ENCODE results near the gene MGAT4B.

The MGAT4B gene

DNA sequence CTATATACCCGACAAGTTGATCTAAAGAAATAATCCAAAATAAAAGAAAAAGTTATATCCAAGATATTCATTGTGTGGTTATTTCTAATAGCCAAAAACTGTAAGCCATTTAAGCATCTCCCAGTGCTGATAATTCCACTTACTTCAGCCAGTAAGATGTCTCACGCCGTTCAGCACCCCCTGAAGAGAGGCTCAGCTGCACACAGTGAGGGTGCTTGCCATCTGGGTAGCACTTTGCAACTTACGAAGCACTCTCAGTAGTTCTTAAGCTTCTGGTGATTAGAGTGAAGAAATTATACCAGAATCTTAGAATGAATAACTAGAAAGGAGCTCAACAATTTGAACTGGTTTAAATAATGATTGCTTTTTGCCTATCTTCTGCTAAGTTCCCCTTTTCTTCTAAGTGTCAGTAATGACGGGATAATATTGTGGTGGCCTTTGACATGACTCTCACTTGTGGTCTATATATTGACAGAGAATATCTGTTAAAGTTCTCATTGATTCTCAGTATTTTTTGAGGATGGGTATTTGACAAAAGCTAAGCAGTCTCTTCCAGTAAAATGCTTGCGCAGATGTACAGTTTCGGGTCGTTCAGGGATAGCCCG is 39.1 kb downstream of the MGAT4B start:
- DNase-seq: no peak

DNA sequence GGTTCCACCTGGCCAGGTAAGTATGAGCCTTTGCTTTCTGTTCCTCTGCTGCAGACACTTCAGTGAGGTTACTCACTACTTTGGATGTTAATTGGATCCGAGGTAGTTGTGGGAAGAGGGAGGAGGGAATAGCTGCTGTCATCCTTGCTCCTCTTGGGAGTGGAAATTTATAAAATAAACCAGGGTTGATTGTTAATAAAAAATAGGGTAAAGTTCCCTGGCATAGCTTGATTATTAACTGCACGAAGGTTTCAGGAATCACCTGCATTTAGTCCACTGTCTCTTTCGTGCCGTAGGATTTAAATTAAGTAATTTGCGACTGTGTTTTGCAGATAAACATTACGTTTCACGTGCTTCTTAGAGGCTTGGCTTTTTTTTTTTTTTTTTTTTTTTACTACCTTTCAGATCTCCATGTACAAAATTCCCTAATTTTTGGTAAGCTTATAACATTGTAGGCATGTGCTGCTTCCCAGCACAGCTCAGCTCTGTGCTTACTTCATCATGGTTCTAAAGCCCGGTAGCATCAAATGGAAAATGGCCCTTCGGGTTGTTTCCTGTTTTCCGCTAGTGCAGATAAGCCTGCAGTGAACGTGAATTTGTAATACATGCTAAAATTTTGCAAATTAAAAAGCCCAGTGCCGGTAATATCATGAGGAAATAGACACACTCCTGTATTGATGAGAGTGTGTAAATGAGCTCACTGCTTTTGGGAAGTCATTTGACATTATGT is 39.8 kb downstream of the MGAT4B start:
- DNase-seq: no peak

DNA sequence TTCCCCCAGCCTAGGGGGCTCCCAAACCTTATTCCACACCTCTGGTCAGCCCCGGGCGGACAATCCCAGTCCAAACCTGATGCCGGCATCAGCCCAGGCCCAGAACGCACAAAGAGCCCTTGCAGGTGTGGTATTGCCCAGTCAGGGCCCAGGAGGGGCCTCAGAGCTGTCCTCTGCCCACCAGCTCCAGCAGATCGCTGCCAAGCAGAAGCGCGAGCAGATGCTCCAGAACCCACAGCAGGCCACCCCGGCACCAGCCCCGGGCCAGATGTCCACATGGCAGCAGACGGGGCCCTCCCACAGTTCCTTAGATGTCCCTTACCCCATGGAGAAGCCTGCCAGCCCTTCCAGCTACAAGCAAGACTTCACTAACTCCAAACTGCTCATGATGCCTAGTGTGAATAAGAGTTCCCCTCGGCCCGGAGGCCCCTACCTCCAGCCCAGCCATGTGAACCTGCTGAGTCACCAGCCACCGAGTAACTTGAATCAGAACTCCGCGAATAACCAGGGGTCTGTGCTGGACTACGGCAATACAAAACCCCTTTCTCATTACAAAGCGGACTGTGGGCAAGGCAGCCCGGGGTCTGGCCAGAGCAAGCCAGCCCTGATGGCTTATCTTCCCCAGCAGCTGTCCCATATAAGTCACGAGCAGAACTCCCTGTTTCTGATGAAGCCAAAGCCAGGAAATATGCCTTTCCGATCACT is 40.5 kb downstream of the MGAT4B start:
- DNase-seq: no peak

DNA sequence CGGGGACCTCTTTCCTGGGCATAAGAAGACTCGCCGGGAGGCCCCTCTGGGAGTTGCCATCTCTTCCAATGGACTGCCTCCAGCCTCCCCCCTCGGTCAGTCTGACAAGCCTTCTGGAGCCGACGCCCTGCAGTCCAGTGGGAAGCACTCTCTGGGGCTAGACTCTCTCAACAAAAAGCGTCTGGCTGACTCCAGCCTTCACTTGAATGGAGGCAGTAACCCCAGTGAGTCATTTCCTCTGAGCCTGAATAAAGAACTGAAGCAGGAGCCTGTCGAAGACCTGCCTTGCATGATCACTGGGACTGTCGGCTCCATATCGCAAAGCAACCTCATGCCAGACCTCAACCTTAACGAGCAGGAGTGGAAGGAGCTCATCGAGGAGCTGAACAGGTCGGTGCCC is 41.3 kb downstream of the MGAT4B start:
- no peak for DNase-seq

DNA sequence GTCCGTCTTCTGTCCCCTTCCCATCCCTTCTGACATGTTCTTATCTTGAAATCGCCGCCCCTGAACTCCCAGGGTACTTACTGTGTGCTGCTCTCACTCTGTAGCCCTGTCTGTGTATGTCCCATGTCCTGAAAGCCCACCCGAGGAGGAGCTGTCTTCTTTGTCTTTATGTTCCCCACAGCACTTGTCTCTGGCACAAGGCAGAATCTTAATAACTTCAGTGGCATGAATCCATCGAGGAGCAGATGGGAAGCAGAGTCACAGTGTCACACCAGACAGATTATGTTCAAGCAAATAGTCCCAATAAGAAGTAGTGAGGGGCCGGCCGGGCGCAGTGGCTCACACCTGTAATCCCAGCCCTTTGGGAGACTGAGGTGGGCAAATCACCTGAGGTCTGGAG is 42.6 kb downstream of the MGAT4B start:
- no peak for DNase-seq

DNA sequence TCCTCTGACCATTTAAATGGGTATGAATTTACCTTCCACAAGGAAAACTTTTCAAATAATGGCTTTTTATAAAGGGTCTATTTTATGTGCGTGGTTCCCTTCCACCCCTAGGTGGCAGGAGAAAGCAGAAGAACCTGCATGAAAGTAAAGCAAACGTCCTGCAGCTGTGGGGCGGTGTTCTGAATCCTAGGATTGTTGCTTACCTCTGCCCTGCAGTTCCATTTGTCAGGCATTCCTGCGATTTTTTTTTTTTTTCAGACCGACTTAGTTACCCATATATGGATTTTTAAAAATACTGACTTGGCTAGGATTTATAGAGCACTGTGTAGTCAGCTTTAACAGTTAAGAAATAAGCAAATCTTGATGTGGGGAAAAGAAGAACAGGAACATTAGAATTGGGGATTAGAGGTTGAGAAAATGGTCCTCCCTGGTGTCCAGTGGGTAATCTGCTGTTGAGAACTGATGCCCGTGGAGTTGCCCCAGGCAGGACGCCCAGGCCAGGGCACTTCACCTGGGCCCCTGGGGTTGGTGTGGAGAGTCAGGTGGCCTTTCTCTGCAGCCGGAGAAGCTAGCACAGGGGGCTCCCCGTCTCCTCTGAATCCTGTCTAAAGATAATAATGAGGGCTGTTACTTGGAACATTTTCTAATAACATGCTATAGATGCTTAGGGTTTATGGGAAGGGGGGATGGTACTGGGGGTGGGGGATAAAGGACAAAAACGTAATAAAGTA is 43.3 kb downstream of the MGAT4B start:
- DNase-seq: no peak

DNA sequence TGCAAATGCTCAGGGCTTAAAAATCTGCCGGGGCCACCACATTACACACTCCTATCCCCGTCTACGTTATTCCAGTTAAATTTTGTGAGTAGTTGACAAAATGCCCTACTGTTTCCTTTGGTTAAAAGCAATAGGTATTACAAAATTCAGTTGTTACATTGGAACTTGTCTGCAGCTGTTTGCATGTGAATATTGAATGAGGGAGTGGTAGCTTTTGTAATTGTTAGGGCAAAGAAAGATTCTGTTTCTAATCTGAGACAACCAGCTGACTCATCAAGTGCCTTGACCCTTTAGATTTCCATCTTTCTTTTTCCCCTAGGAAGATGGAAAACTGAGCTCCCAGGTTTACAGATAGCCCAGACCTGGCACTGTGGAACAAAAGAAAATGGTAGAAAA is 43.9 kb downstream of the MGAT4B start:
- no peak for DNase-seq

DNA sequence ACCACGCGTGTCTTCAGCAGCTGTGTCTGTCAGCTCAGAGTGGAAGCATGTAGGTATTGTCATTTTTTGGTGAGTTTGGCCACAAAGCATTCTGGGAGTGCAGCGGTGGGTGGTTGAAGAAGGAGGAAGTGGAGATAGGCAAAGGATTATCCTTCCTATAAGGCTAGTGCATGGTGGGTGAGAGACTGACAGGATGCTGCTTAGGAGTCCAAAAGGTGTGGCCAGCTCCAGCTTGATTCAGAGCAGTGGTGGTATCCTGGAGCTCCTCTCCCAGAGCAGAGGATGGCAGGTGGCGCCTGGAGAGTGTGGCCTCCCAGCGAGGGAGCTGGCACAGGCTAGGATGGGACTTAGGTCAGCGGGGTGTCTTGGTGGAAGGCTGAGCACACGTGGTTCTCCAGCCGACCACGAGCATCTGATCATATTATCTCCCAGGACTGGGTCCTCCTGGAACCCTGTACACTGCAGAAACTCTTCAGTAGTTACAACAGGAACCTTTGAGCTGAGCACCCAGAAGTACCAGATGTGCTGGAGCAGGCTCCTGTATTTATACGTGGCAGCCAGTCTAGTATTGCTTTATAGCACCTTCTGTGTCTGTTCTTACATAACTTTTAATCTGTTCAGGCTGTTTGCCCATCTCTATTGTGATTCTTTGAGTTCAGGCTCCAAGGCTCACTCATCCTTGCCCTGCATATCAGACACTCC is 44.4 kb downstream of the MGAT4B start:
- DNase-seq: no peak

DNA sequence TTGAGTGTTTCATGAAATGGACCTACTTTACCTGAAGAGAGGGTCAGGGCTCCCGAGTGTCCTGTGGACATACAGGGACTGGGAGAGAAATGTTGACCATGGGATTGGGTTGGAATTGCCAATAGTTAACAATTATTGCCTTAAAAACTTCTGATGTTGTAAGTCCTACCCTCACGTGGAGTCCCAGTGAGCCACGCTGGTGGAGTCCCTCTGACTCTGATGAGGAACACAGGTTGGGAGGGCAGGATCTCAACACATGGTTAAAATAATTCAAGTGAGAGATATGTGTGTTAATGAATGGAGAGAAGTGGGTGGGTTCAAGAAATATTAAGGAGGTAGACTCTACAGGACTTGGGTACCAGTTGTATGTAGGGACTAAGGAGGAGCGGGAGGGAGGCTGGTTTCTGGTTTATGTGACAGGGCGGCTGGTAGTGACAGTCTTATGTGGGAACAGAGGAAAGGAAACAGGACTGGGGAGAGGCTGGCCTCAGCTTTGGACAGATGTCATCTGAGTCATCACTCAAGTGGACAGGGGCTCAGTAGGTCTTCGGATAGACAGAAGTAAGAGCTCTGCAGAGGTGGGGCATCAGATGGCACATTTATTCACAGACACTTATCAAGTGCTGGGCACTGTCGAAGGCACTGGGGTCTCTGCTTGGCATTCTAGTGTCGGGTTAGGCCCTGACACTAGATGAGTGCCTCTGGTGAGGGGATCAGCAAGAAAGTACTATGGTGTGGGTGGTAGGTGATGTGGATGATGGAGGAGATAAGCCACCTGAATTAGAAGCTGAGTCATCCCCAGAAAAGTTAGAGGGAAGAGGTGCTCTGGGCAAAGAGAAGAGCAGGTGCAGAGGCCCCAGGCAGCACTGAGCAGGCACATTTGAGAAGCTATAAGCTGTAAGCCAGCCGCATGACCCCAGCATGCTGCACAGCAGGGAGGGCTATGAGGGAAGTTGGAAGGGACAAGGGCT is 46.8 kb downstream of the MGAT4B start:
- DNase-seq: no peak

DNA sequence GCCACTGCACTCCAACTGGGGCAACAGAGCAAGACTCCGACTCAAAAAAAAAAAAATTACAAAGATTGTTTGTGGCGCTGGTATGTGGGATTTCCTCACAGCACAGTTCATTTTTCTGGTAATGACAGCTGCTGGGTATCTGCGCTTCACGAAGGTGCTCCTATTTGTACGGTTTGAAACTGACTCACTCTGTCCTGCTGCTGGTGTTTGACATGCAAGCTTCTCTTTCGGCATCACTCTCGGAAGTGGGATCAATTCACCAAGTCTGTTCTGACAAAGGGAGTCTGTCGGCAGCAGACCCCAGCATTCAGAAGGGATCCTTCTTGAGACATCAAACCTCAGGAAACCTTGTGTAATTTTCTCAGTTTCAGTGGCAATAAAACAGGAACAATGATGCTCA is 47.7 kb downstream of the MGAT4B start:
- no peak for DNase-seq

DNA sequence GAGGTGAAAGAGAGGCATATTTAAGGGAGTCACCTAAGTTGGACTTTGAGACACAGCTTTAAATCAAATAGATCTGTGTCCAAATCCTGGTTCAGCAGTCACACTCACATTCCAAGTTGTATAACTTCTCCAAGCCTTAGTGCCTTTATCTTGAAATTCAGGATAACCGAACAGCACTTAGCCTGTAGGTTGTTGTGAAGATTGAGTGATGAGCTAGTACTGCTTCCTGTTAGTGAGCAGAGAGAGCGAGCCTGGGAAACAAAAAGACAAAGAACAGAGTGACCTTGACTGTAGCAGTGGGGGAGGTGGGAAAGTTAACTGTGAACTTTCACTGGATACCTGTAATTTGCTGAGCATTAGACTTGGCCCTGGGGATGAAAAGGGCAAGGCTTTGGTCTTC is 51.6 kb downstream of the MGAT4B start:
- no peak for DNase-seq

DNA sequence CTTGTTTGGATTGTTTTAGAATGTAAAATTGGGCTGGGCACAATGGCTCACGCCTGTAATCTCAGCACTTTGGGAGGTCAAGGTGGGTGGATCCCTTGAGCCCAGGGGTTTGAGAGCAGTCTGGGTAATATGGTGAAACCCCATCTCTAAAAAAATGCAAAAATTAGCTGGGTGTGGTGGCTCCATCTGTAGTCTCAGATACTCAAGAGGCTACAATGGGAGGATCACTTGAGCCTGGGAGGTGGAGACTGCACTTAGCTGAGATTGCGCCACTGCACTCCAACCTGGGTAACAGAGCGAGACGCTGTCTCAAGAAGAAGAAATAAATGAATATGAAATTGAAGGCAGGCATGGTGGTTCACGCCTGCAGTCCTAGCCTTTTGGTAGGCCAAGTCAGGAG is 52.7 kb downstream of the MGAT4B start:
- no peak for DNase-seq

DNA sequence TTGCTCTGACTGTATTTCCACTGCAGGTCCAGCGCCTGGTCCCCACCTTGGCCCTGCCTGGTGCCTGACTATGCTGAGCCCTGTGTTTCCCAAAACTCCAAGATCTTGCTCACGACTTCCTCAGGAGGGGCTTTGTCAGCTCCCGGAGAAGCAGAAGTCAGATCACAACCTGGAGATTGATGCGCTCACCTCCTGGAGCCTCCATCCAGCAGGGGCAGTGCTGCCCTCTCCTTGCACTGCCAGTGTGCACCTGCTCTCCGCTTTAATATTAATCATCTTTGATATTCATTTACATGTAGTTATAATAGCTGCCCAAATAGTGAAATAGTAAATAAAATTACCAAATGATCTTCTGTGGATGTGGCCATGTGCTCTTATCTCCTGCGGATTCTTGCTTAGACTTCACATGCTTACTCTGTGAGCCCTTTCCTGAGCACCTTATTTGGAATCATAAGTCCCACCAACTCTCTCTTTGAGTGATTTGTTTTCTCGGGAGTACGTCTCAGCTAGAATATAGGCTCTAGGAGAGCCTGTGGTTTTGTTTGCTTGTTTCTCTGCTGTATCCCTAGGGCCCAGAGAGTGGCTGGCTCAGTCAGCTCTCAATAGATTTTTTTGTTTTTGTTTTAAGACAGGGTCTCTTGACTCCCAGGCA is 56.7 kb downstream of the MGAT4B start:
- DNase-seq: no peak

DNA sequence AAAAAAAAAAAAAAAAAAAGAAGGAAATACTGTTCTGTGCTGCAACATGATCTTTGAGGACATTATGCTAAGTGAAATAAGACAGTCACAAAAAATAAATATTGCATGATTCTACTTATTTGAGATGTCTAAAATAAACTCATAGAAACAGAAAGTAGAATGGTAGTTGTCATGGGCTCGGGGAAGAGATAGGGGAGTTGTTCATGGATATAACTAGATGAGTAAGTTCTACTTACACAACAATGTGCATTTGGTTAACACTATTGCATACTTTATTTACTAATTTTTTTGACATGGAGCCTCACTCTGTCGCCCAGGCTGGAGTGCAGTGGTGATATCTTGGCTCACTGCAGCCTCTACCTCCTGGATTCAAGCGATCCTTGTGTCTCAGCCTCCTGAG is 58.9 kb downstream of the MGAT4B start:
- DNase-seq: no peak

Data from GOT3 (cell line).